GM12891 (cell line): ENCODE measurements around the gene SSC4D.

Experiments
- POLR2A ChIP-seq: IDR thresholded peaks from 2 replicates; pipeline ENCODE4 v1.6.1; 2011; ENCODE audit warnings: low read depth, low read length, control low read depth
- POLR2AphosphoS5 ChIP-seq: IDR thresholded peaks from 2 replicates; pipeline ENCODE4 v1.6.1; 2011; ENCODE audit warnings: low read depth, low read length, control low read depth
- SPI1 ChIP-seq: IDR thresholded peaks from 2 replicates; pipeline ENCODE4 v1.6.1; 2011; ENCODE audit warnings: low read depth, low read length, control low read depth

DNA sequence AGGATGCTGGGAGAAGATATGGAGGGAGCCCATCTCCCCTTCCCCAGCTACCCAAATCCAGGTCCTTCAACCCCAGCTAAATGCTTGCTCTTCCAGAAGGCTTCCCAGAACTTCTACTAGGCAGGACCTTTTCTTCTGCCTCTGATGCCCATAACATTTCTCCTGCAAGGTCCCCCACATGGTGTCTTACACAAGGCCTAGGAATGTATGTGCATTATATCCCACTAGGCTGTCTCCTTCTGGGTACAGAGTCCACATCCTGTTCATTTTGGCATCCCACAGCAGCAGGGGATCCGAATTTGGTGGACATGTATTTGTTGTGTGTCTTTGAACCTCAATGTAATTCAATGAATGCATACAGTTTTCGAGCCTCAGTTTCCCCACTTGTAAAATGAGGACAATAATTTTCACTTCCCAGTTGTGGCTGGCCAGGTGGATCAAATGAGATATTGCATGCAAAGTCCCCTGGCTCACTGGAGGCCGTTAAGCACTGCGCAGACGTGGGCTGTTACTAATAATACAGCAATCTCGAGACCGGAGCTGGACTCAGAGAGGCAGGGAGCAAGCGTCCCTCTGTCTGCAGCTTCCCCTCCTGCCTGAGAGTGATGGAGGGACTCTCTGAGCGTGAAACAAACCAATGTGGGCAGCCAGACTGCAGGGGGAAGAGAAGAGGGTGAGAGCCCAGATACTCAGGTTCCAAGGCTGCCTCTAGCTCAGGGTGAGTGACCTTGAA, 32.1 kb downstream of the SSC4D start:
- TF ChIP-seq SPI1 (0 out of 2 replicates have a peak, but pooled peaks have one; percentile 28), POLR2A (no peak), POLR2AphosphoS5 (no peak)
